H54 (cell line): ENCODE results near the gene RIPOR1.

Source experiments
- DNase-seq: peaks from one replicate; pipeline ENCODE4 v3.0.0; 2011; ENCODE audit warnings: low spot score, mixed read lengths; ENCODE audit not compliant: insufficient read length
- FAIRE-seq: peaks from 3 replicates; lab custom pipeline; 2011; peaks lifted over from hg19 to GRCh38; lab: Jason Lieb, UNC
- POLR2A ChIP-seq: IDR thresholded peaks from 2 replicates; pipeline ENCODE4 v1.6.1; 2011; ENCODE audit warnings: low read depth, mild to moderate bottlenecking, low read length

RIPOR1 gene

DNA sequence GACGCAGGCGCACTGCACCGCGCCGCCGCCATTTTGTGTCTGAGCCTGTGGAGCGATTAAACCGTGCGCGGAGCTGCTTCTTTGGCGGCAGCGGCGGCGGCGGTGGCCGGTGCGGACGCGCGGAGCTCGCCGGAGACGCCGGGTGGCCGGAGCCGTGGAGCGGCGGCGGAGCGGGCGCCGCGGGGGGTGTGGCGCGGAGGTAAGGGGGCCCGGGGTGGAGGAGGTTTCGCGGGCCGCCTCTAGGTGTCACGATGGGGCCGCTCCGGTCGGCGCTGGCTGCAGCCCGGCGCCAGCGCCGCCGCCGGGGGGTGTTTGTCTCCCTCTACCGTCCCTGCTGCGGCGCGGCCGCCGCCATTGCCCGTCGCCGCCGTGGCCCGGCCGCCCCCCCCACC is 33.9 kb downstream of the RIPOR1 start, which contains the start of gene CTCF:
Gene CTCF (plus strand): TSS at position 1 of the 392 bp plus-strand sequence. CDS start 48,307 bp downstream, outside the sequence.
- peak; percentile 11; the same call in 1 of the 2 replicates for TF ChIP-seq POLR2A
- FAIRE-seq = no peak
- DNase-seq = no peak

DNA sequence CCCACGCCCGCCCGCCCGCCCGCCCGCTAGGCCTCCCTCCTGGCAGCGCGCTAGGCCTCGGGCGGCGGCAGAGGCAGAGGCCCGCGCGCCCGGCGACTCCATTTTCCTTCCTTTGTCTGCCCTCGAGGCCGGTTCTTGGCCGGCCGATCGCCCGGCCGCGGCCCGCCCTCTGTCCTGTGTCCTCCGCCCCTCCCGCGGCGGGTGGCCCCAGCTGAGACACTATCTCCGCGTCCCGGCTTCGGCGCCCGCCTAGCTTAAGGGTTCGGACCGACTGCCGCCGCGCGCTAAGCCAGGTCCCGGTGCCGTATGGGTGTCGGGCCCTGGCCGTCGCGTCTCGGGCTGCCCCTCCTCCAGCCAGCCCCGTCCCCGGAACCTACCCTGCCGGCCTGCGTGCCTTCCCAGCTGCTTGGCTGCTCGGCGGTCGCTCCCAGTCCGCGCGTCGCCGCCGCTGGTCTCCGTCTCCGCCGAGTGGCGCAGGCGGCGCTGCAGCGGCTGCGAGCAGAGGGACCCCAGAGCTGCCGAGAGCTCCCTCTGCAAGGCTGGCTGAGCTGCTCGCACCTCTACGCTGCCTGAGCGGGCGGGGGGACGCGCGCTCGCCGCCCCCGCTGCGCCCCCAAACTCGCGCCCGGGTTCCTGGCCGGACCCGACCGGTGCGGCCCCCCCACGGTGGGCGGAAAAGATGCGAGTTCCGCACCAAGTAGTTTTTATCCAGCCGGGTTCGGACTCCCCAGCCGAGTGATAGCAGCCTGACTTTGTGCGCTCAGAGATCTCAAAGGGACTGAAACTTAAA is 34.5 kb downstream of the RIPOR1 start:
- TF ChIP-seq POLR2A = no peak
- no peak for DNase-seq

DNA sequence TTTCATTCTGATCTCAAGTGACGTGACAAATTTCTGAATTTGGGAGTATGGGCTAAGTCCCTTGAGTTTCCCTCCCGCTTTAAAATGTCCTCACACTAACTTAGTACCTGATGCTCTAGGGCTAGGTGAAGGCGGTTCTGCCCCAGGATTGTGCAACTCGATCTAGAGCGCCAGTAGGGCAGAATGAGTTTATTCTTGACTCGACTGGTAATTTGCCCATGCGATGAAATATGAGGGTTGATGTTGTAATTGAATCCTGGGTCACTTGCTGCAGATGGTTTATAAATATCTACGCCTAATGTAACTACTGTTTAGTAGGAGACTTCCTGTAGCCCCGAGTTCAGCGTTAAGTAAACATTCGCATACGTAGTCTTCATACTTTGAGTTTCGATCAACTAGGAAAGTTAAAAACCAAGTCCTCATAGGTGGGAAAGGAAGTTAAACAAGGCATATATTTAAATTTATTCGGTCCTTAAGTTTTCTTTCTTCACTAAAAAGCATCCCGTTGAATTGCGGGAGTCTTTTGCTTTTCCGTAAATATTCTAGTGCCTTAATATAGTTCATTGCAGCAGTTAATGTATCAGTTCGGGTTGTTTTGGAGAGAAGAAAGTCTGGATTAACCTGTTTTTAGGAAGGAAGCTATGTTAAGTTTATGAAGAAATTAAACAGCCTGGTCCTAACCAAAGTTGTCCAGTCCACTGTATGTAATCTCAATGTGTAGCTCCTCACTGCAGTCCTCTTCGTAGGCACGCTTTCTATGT is 35.3 kb downstream of the RIPOR1 start:
- FAIRE-seq (no peak), DNase-seq (no peak)
- no peak for TF ChIP-seq POLR2A

More for the DNA sequence above, 34.5 kb downstream of the RIPOR1 start:
- no peak for FAIRE-seq

DNA sequence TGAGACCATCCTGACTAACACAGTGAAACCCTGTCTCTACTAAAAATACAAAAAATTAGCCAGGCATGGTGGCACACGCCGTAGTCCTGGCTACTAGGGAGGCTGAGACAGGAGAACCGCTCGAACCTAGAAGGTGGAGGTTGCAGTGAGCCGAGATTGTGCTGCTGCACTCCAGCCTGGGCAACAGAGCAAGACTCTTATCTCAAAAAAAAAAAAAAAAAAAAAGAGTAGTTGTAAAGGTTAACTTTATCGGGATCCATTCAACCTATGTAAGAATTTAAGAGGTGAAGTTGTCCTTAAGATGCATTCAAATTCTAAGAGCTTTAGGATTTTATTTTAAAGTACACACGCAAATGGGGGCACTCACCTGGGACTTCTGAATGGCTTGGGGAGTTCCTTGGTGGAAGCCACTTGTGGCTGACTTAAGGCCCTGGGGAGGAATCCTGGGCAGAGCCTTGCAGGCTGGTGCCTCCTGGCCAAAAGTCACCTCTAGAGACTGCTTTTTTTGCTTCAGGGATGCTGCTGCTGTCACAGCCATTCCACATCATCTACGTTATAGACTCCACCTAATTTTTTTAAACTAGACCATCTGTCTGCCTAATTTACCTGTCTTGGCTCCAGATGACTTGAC is 37.0 kb downstream of the RIPOR1 start:
- no peak for FAIRE-seq
- no peak for DNase-seq
- no peak for TF ChIP-seq POLR2A

DNA sequence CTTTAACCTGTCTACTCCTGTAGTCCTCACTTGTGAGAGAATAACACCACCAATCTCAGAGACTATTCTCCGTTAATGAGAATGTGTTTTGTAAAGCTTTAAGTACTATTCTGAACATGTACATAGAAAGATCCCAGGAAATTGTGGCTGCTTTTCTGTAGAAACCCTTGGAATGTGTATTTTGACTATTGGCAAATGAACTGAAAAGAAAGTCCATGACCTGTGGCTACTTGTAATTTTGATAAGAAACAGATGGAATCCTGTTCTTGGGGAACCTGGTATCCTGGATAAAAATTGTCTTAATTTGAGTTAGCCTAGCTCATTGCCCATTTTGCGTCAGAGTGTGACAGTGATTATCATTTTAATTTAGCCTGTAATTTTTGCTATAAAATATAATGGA is 42.8 kb downstream of the RIPOR1 start:
- TF ChIP-seq POLR2A = no peak
- FAIRE-seq = no peak
- no peak for DNase-seq

DNA sequence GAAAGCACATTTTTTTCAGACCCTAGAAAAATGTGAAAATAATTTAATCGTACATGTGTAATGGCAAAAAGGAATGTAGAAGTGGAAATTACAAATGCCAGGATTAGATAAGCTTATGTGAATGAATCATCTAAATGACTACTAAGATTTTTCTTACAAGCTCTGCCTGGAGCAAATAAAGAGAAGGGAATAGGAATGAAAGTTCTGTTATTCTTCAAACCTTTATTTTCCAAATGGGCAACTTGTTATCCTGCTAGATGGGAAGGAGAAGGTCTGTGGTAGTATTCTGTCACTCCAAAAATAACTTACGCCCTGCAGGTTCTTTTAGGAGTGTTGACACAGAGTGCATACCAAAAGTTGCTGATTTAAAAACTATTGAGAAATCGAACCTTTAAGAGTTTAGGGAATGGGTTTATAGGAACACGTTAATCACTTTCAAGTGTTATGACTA is 43.4 kb downstream of the RIPOR1 start:
- no peak for TF ChIP-seq POLR2A
- FAIRE-seq = no peak
- DNase-seq = no peak

DNA sequence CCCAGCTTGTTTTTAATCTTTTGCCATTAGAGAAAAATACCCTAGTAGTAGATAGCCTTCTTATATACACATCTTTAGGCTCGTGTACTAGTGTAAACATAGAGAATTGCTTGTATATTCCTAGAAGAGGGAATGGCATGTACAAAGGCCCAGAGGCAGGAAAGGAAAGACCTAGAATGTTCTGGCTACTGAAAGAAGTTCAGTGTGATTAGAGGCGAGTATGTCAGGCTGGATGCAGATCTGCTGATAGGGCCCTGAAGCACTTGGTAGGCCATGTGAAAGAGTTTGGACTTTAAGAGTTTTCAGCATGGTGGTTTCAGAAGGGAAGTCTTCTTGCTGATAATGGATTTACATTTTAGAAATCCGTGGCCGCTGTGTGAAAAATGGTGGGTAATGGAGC is 51.1 kb downstream of the RIPOR1 start:
- no peak for TF ChIP-seq POLR2A
- DNase-seq (no peak), FAIRE-seq (no peak)

DNA sequence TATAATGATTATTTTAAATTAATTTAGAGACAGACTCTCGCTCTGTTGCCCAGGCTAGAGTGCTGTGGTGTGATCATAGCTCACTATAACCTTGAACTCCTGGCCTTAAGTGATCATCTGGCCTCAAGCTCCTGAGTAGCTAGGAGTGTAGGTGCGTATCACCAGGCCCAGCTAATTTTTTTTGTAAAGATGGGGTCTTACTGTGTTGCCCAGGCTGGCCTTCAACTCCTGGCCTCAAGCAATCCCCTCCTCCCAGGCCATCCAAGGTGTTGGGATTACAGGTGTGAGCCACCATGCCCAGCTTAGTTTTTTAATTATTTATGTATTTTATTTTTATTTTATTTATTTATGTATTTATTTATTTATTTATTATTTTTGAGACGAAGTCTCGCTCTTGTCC is 51.6 kb downstream of the RIPOR1 start:
- TF ChIP-seq POLR2A = no peak
- DNase-seq (no peak), FAIRE-seq (no peak)

DNA sequence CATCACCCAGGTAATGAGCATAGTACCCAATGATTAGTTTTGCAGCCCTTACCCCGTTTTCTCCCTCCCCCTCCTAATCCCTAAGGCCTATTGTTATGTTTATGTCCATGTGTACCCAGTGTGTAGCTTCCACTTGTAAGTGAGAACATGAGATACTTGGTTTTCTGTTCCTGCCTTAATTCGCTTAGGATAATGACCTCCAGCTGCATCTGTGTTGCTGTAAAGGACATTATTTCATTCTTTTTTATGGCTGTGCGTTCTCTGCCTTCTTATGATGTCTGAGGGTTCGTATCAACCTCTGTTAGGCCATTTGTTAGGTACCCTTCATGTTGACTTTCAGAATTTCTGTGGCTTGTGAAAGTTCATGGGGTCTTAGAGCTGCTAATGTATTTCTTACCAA is 64.7 kb downstream of the RIPOR1 start:
- DNase-seq (no peak), FAIRE-seq (no peak)
- TF ChIP-seq POLR2A = no peak

DNA sequence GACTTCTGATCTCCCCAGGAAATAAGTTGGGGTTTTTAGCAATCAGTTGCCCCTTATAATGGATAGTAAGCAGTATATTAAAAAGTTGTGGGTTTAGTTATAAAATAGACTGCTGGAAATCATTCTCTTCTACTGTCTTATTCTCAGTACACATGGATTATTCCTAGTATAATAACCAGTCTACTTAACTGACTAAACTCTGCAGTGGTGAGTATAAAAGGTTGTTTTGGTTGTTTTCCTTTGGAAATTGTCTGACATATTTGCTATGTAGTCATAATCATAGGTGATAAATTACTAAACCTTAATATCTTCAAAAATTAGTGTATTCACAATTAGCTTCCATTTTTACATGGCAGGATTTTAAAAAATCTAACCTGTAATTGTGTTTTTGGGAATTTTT is 65.1 kb downstream of the RIPOR1 start:
- DNase-seq = no peak
- no peak for TF ChIP-seq POLR2A
- FAIRE-seq = no peak

DNA sequence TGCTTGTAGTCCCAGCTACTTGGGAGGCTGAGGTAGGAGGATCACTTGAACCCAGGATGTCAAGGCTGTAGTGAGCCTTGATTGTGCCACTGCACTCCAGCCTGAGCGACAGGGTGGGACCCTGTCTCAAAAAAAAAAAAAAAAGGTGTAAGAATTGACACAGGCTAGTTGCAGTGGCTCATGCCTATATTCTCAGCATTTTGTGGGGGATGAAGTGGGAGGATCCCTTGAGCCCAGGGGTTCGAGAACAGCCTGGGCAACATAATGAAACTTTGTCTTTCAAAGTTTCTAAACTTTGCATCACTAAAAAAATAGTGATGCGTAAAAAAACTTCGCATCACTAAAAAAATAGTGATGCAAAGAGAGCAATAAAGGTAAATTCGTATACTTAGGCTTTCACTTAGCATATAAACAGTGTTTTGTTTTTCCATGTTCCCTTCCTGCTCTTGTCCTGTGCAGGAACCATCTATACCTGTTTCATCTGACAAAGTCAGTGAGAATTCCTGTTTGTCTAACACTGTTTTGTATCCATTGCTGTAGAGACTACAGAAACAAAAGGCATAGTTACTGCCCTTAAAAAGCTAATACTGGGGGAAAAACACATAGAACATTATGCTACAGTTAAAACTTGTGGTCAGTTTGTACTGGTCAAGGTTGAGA is 65.8 kb downstream of the RIPOR1 start:
- DNase-seq (no peak), FAIRE-seq (no peak)
- no peak for TF ChIP-seq POLR2A

DNA sequence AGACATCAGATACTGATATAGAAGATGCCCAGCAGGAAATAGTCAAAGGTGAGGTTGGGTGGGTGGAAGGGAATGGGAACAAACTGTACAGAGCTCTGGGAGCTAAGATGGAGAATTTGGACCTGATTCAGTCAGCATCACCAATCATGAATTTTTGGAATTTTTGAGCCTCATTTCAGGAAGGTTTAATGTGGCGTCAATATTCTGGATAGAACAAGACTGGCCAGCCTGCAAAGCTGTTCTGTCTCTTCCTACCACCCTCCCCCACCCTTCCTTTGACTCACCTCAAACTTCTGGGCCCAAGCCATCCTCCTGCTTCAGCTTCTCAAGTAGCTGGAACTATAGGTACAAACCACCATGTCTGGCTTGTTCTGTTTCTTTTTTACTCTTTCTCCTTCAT is 66.3 kb downstream of the RIPOR1 start:
- FAIRE-seq (peak; percentile 50), DNase-seq (no peak)
- no peak for TF ChIP-seq POLR2A
